Adrenal gland (tissue), 12 donors: Measurements from ENCODE around the gene SYNPR. TPM values are rescaled to one million over a fixed set of nuclear protein-coding genes. Genes with fewer than 3 reads are reported as not detected.

Source experiments
- DNase-seq, 7 donors: peaks; one replicate each; pipeline ENCODE4 v3.0.0-alpha.2; 2019 to 2020
- H3K27ac ChIP-seq, 5 donors: fragments of 200-600 bp; sonication (generic) in 4 of 5; 1 replicate in 3 of 5; 2 replicates in 2 of 5; pipeline versions ENCODE4 v1.5.1 to v1.8.0; 2016 to 2020; ENCODE audit warnings: mild to moderate bottlenecking in 1 of 5
- H3K27me3 ChIP-seq: fragments of 200-600 bp; 2 replicates; pipeline ENCODE4 v1.8.0; 2021
- H3K36me3 ChIP-seq, 2 donors: fragments of 200-600 bp; replicated peaks in 1 of 2; 1 replicate in 1 of 2; 2 replicates in 1 of 2; pipeline versions ENCODE4 v1.5.1 to v1.8.0; 2018 to 2022
- H3K4me1 ChIP-seq, 2 donors: fragments of 200-600 bp; replicated peaks in 1 of 2; 1 replicate in 1 of 2; 2 replicates in 1 of 2; pipeline versions ENCODE4 v1.5.1 to v1.8.0; 2018 to 2021
- H3K4me3 ChIP-seq, 4 donors: fragments of 200-600 bp; sonication (generic) in 3 of 4; one replicate each; pipeline ENCODE4 v1.5.1; 2016 to 2018
- H3K9me3 ChIP-seq, 3 donors: fragments of 200-600 bp; sonication (generic) in 1 of 3; replicated peaks in 1 of 3; 1 replicate in 2 of 3; 2 replicates in 1 of 3; pipeline versions ENCODE4 v1.5.1 to v1.8.0; 2016 to 2021
- POLR2A ChIP-seq, 2 donors: fragments of 450-650 bp; IDR thresholded peaks; one replicate each; pipeline ENCODE4 v1.6.1; 2017; ENCODE audit warnings: antibody characterized with exemption in 2 of 2, mild to moderate bottlenecking in 2 of 2, moderate library complexity in 1 of 2
- WGBS, 4 donors: extraction: QIAGEN DNeasy Blood & Tissue Kit in 2 of 4; methylation state at CpG; one replicate each; pipeline versions ENCODE4 v1.1.5 to v1.1.7; 2013 to 2017; 5-methylcytosine and 5-hydroxymethylcytosine counted together
- intact Hi-C, 2 donors: fragments of 100-400 bp; cut with DNase I; formaldehyde crosslinking; loops; one replicate each; pipeline versions ENCODE4 v1.14.1 to v1.15.0; 2022 to 2023
- polyA plus RNA-seq, 3 donors: library from polyadenylated mRNA; stranded (reverse); fragments of 200-250 nt in 2 of 3; fragments of 350-450 nt in 1 of 3; fragmentation: Illumina TruSeq in 1 of 3; extraction: RNeasy Lipid Tissue Mini Kit (QIAGEN cat#74804) in 1 of 3; gene quantifications; one replicate each; pipeline ENCODE4 v1.2.3, GENCODE V29; 2013 to 2014
- total RNA-seq, 9 donors: library from RNA; depleted of rRNA in 4 of 9; stranded (reverse); fragments of >200 nt in 4 of 9; fragments of 120-200 nt in 1 of 9; fragmentation: NEBNext Ultra II Directional in 1 of 9; extraction: Animal tissue kit (Norgen Biotek cat#: 25700) in 1 of 9; gene quantifications; one replicate each; pipeline versions ENCODE4 v1.1.0 to v1.2.4, GENCODE V29; 2013 to 2023
- TF ChIP-seq, protein P1 (sequence below), 6 experiments: fragments of 450-650 bp in 4 of 6; fragments of 200-600 bp in 2 of 6; sonication (generic) in 1 of 6; IDR thresholded peaks; 1 replicate in 5 of 6; 2 replicates in 1 of 6; pipeline versions ENCODE4 v1.5.1 to v1.8.0; 2016 to 2021; ENCODE audit warnings: antibody characterized with exemption in 6 of 6, mild to moderate bottlenecking in 2 of 6, moderate library complexity in 1 of 6
- donor health status: healthy with polysubstance abuse.
- donor health status: Bipolar disorder and iron deficiency.
- donor health status: DM: yes; HTN: yes; CAD: no.
- donor health status: DM: no; HTN: no; CAD: no.
- donor health status: DM: no; HTN: no; CAD: no.
- donor health status: DM: yes; HTN: yes; CAD: no.

The SYNPR gene
- total and polyA plus RNA-seq, 12 donors = 0.03 to 1.4 (median 0.25) TPM; not detected in 7

DNA sequence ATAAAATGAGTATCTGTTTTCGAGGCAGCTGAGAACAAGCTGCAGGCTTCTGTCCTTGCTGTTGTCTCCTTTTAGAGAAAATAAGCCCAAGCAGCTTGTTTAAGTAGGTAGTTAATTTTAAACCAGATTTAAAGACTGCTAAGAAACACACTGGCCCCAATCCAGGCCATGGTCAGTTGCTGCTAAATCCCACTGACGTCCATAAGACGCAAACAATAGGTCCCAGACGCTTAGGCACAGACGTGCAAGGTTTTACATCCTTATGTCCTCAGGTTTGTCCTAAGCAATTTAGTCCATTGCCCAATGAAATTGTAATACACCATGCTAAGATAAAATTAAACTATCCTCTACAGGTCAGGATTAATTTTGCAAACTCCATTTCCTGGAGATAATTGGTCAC is 254.4 kb downstream of the SYNPR start:
- H3K36me3 ChIP-seq = no peaks in the 10 kb centered on the region
- no peaks in the 10 kb centered on the region for H3K4me1 ChIP-seq
- intact Hi-C loops = no loop called here
- no peaks in the 10 kb centered on the region for H3K9me3 ChIP-seq
- no peak for DNase-seq
- WGBS, 4 donors = 69 to 78% (median 73%) methylated on average over 5 of the region's 5 CpGs
- no peaks in the 10 kb centered on the region for H3K27me3 ChIP-seq
- no peak overlapping the region for H3K4me3 ChIP-seq
- no peak overlapping the region for H3K27ac ChIP-seq
- TF ChIP-seq, protein P1, sequence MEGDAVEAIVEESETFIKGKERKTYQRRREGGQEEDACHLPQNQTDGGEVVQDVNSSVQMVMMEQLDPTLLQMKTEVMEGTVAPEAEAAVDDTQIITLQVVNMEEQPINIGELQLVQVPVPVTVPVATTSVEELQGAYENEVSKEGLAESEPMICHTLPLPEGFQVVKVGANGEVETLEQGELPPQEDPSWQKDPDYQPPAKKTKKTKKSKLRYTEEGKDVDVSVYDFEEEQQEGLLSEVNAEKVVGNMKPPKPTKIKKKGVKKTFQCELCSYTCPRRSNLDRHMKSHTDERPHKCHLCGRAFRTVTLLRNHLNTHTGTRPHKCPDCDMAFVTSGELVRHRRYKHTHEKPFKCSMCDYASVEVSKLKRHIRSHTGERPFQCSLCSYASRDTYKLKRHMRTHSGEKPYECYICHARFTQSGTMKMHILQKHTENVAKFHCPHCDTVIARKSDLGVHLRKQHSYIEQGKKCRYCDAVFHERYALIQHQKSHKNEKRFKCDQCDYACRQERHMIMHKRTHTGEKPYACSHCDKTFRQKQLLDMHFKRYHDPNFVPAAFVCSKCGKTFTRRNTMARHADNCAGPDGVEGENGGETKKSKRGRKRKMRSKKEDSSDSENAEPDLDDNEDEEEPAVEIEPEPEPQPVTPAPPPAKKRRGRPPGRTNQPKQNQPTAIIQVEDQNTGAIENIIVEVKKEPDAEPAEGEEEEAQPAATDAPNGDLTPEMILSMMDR (IDR thresholded peaks at IDR 0.05) = no peak
- TF ChIP-seq POLR2A (IDR thresholded peaks at IDR 0.05) = no peak

- Histone ChIP-seq H3K4me3 (no peak overlapping the region), H3K27ac (no peak overlapping the region), H3K4me1 (no peaks in the 10 kb centered on the region), H3K27me3 (no peaks in the 10 kb centered on the region), H3K36me3 (no peaks in the 10 kb centered on the region), H3K9me3 (no peaks in the 10 kb centered on the region)
- no peak for TF ChIP-seq POLR2A (IDR thresholded peaks at IDR 0.05)
- TF ChIP-seq, protein P1 (IDR thresholded peaks at IDR 0.05) = no peak
- intact Hi-C loops = no loop called here
- no peak for DNase-seq
- 61 to 67% (median 63%) methylated on average over 1 of the region's 1 CpG for WGBS, 4 donors
Observed at GRCh38 chr3:63538919-63539318, 260.8 kb downstream of the SYNPR start.

GRCh38 chr3:63555767-63556166 is 277.7 kb downstream of the SYNPR start:
- Histone ChIP-seq H3K36me3 (no peaks in the 10 kb centered on the region), H3K27me3 (no peaks in the 10 kb centered on the region), H3K9me3 (no peaks in the 10 kb centered on the region), H3K4me3 (no peak overlapping the region), H3K27ac (no peak overlapping the region), H3K4me1 (no peaks in the 10 kb centered on the region)
- WGBS, 4 donors = 41 to 55% (median 50%) methylated on average over 1 of the region's 1 CpG
- TF ChIP-seq, protein P1 (IDR thresholded peaks at IDR 0.05) = no peak
- TF ChIP-seq POLR2A (IDR thresholded peaks at IDR 0.05) = no peak
- intact Hi-C loops = no loop called here
- DNase-seq = no peak

DNA sequence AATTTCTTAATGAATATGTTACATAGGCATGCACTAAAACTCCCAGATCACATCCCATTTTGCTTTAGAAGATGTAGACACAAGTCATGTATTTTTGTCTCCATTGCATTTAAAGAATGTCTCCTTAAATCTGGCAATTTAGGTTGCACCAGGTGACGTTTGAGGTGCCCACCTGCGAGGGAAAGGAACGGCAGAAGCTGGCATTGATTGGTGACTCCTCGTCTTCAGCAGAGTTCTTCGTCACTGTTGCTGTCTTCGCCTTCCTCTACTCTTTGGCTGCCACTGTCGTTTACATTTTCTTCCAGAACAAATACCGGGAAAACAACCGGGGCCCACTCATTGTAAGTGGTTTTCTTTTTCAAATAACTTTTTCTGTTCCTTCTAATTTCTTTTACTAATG is 278.3 kb downstream of the SYNPR start:
- no peaks in the 10 kb centered on the region for H3K27me3 ChIP-seq
- no peaks in the 10 kb centered on the region for H3K36me3 ChIP-seq
- TF ChIP-seq POLR2A (IDR thresholded peaks at IDR 0.05) = no peak
- TF ChIP-seq, protein P1 (IDR thresholded peaks at IDR 0.05) = no peak
- no peak for DNase-seq
- H3K4me3 ChIP-seq = no peak overlapping the region
- H3K27ac ChIP-seq = no peak overlapping the region
- WGBS, 4 donors = 65 to 70% (median 66%) methylated on average over 9 of the region's 9 CpGs
- H3K4me1 ChIP-seq = no peaks in the 10 kb centered on the region
- no peaks in the 10 kb centered on the region for H3K9me3 ChIP-seq
- intact Hi-C loops = no loop called here
